H1 (cell line): ENCODE measurements around the gene NCLN. TPM values are rescaled to one million over a fixed set of nuclear protein-coding genes. Genes with fewer than 3 reads are reported as not detected.

Source experiments
- CTCF ChIA-PET: fragments of 300-600 bp; sonication (Branson Sonifier 250); formaldehyde crosslinking; loops from one replicate; lab custom pipeline; 2021; ENCODE audit not compliant: partially characterized antibody; lab: Charles Lee
- POLR2A ChIA-PET: fragments of 300-600 bp; sonication (Branson Sonifier 250); formaldehyde crosslinking; loops from one replicate; lab custom pipeline; 2021; ENCODE audit warnings: inconsistent platforms; ENCODE audit not compliant: partially characterized antibody; lab: Charles Lee
- DNase-seq, 2 experiments: peaks; one replicate each; pipeline versions ENCODE4 v3.0.0 to v3.0.0-alpha.2; 2010 to 2022; ENCODE audit warnings: low spot score in 2 of 2, low read depth in 1 of 2, mixed read lengths in 1 of 2
- FAIRE-seq: peaks from 2 replicates; lab custom pipeline; 2011; peaks lifted over from hg19 to GRCh38; lab: Jason Lieb, UNC
- H2AFZ ChIP-seq: 2 replicates; pipeline ENCODE4 v1.8.1; 2012; ENCODE audit warnings: low read length, inconsistent platforms
- H2AK5ac ChIP-seq: 2 replicates; pipeline ENCODE4 v1.6.1; 2013; ENCODE audit warnings: low read depth, low read length
- H2BK120ac ChIP-seq: replicated peaks from 2 replicates; pipeline ENCODE3; 2013; ENCODE audit warnings: low read depth, low read length, inconsistent platforms
- H2BK12ac ChIP-seq: 2 replicates; pipeline ENCODE4 v1.6.1; 2013; ENCODE audit warnings: low read depth, low read length
- H2BK15ac ChIP-seq: 2 replicates; pipeline ENCODE4 v1.6.1; 2013; ENCODE audit warnings: low read length
- H2BK20ac ChIP-seq: 2 replicates; pipeline ENCODE4 v1.6.1; 2013; ENCODE audit warnings: low read length
- H2BK5ac ChIP-seq: 2 replicates; pipeline ENCODE4 v1.6.1; 2013; ENCODE audit warnings: low read depth, low read length
- H3K14ac ChIP-seq: 2 replicates; pipeline ENCODE4 v1.6.1; 2013; ENCODE audit warnings: inconsistent platforms; ENCODE audit not compliant: insufficient read length
- H3K18ac ChIP-seq: 2 replicates; pipeline ENCODE4 v1.6.1; 2013; ENCODE audit warnings: low read length; ENCODE audit errors: extremely low read depth
- H3K23ac ChIP-seq: 2 replicates; pipeline ENCODE4 v1.6.1; 2013; ENCODE audit warnings: inconsistent platforms; ENCODE audit not compliant: insufficient read length
- H3K23me2 ChIP-seq: 2 replicates; pipeline ENCODE4 v1.6.1; 2013; ENCODE audit warnings: low read depth, low read length
- H3K27ac ChIP-seq: 2 replicates; pipeline ENCODE4 v1.6.1; 2011; ENCODE audit warnings: low read depth, low read length, inconsistent platforms
- H3K27me3 ChIP-seq, 4 experiments: replicated peaks in 1 of 4; 1 replicate in 1 of 4; 2 replicates in 3 of 4; pipeline versions ENCODE4 v1.6.1 to v1.8.1; 2011 to 2013; ENCODE audit warnings: low read length in 3 of 4, mild to moderate bottlenecking in 3 of 4, inconsistent platforms in 2 of 4, mixed read lengths in 2 of 4, moderate library complexity in 1 of 4; ENCODE audit not compliant: control insufficient read depth in 3 of 4, insufficient read depth in 3 of 4; ENCODE audit errors: extremely low read depth in 1 of 4
- H3K36me3 ChIP-seq, 4 experiments: 2 replicates each; pipeline versions ENCODE4 v1.6.1 to v1.8.1; 2011 to 2013; ENCODE audit warnings: mild to moderate bottlenecking in 4 of 4, low read length in 3 of 4, moderate library complexity in 2 of 4, control low read depth in 1 of 4, inconsistent platforms in 1 of 4; ENCODE audit not compliant: insufficient read depth in 4 of 4, control insufficient read depth in 2 of 4
- H3K4ac ChIP-seq: replicated peaks from 2 replicates; pipeline ENCODE3; 2013; ENCODE audit warnings: low read length, low read depth, mixed read lengths, inconsistent platforms; ENCODE audit not compliant: insufficient read length
- H3K4me1 ChIP-seq, 4 experiments: replicated peaks in 1 of 4; 1 replicate in 1 of 4; 2 replicates in 3 of 4; pipeline versions ENCODE4 v1.6.1 to v1.8.1; 2011 to 2013; ENCODE audit warnings: low read length in 3 of 4, inconsistent platforms in 2 of 4, mixed read lengths in 1 of 4; ENCODE audit not compliant: insufficient read depth in 4 of 4, control insufficient read depth in 3 of 4
- H3K4me2 ChIP-seq, 2 experiments: 2 replicates each; pipeline versions ENCODE4 v1.6.1 to v1.8.1; 2011 to 2013; ENCODE audit warnings: low read depth in 2 of 2, low read length in 2 of 2, control low read depth in 1 of 2, inconsistent platforms in 1 of 2, mild to moderate bottlenecking in 1 of 2; ENCODE audit not compliant: insufficient read depth in 1 of 2
- H3K4me3 ChIP-seq, 4 experiments: fragments of 200-600, 300-600 bp in 1 of 4; sonication (generic), shearing (Covaris generic), sonication (Bioruptor Twin) in 1 of 4; 2 replicates each; pipeline versions ENCODE4 v1.5.1 to v1.8.1; 2011 to 2016; ENCODE audit warnings: low read length in 4 of 4, low read depth in 3 of 4, control low read depth in 2 of 4, inconsistent platforms in 2 of 4, mild to moderate bottlenecking in 2 of 4, mixed read lengths in 1 of 4, moderate library complexity in 1 of 4; ENCODE audit not compliant: insufficient read depth in 2 of 4; ENCODE audit errors: extremely low read depth in 1 of 4
- H3K56ac ChIP-seq: replicated peaks from 2 replicates; pipeline ENCODE3; 2013; ENCODE audit warnings: low read depth, mild to moderate bottlenecking, mixed read lengths, low read length, inconsistent platforms; ENCODE audit not compliant: insufficient read length
- H3K79me1 ChIP-seq: 2 replicates; pipeline ENCODE4 v1.6.1; 2013; ENCODE audit warnings: low read depth, low read length, control low read depth
- H3K79me2 ChIP-seq, 2 experiments: 2 replicates each; pipeline versions ENCODE4 v1.6.1 to v1.8.1; 2012 to 2013; ENCODE audit warnings: low read length in 2 of 2, mild to moderate bottlenecking in 2 of 2, inconsistent platforms in 1 of 2; ENCODE audit not compliant: insufficient read depth in 2 of 2, control insufficient read depth in 1 of 2
- H3K9ac ChIP-seq, 4 experiments: replicated peaks in 1 of 4; 1 replicate in 1 of 4; 2 replicates in 3 of 4; pipeline versions ENCODE4 v1.6.1 to v1.8.1; 2011 to 2013; ENCODE audit warnings: low read depth in 3 of 4, low read length in 3 of 4, control low read depth in 2 of 4, mild to moderate bottlenecking in 2 of 4, moderate library complexity in 2 of 4, inconsistent platforms in 1 of 4; ENCODE audit errors: extremely low read depth in 1 of 4
- H3K9me3 ChIP-seq, 2 experiments: 2 replicates each; pipeline versions ENCODE4 v1.6.1 to v1.8.1; 2012 to 2013; ENCODE audit warnings: mild to moderate bottlenecking in 2 of 2, moderate library complexity in 2 of 2, control low read depth in 1 of 2, inconsistent platforms in 1 of 2, low read depth in 1 of 2, low read length in 1 of 2, mixed read lengths in 1 of 2; ENCODE audit not compliant: insufficient read depth in 2 of 2
- H4K20me1 ChIP-seq, 2 experiments: replicated peaks in 1 of 2; 2 replicates each; pipeline versions ENCODE3 to v1.8.1; 2011 to 2013; ENCODE audit warnings: inconsistent platforms in 2 of 2, low read length in 2 of 2, mild to moderate bottlenecking in 1 of 2; ENCODE audit not compliant: insufficient read depth in 2 of 2, control insufficient read depth in 1 of 2
- H4K5ac ChIP-seq: 2 replicates; pipeline ENCODE4 v1.6.1; 2013; ENCODE audit warnings: low read length, low read depth, mixed read lengths, inconsistent platforms; ENCODE audit not compliant: insufficient read length
- H4K8ac ChIP-seq: 2 replicates; pipeline ENCODE4 v1.8.0; 2013; ENCODE audit warnings: mild to moderate bottlenecking, moderate library complexity, low read length, inconsistent platforms; ENCODE audit not compliant: insufficient read depth; ENCODE audit errors: extremely low read depth
- H4K91ac ChIP-seq: replicated peaks from 2 replicates; pipeline ENCODE3; 2013; ENCODE audit warnings: low read length, mixed read lengths, inconsistent platforms; ENCODE audit not compliant: insufficient read length
- GTF2F1 ChIP-seq: IDR thresholded peaks from 2 replicates; pipeline ENCODE4 v1.6.1; 2012; ENCODE audit warnings: low read depth, low read length, improper control_type of control experiment, borderline replicate concordance
- JUN ChIP-seq: IDR thresholded peaks from 2 replicates; pipeline ENCODE4 v1.6.1; 2011; ENCODE audit warnings: low read depth, mild to moderate bottlenecking, improper control_type of control experiment, low read length
- WGBS, 2 experiments: shearing (Covaris generic) in 1 of 2; methylation state at CpG; one replicate each; pipeline versions ENCODE4 v1.1.6 to v1.1.7; 2013 to 2015; ENCODE audit warnings: low lambda C conversion rate in 2 of 2, mixed read lengths in 2 of 2, inconsistent platforms in 1 of 2, low coverage in 1 of 2, missing lambda C conversion rate in 1 of 2; ENCODE audit not compliant: insufficient replicate concordance in 2 of 2, insufficient coverage in 1 of 2, insufficient read length in 1 of 2; ENCODE audit errors: extremely low coverage in 1 of 2, missing lambda C conversion rate in 1 of 2; 5-methylcytosine and 5-hydroxymethylcytosine counted together
- polyA plus RNA-seq, 7 experiments: library from polyadenylated mRNA; depleted of rRNA in 3 of 7; stranded (reverse) in 5 of 7; unstranded in 2 of 7; fragments of >200 nt in 5 of 7; fragments of 200-250 nt in 2 of 7; gene quantifications; 1 replicate in 5 of 7; 2 replicates in 1 of 7; 4 replicates in 1 of 7; pipeline versions ENCODE4 v1.2.1 to v1.2.3, GENCODE V29; 2011 to 2013; ENCODE audit warnings: missing spikeins in 2 of 7, mixed read lengths in 2 of 7
- total RNA-seq: library from RNA; stranded (reverse); fragmentation: NEBNext Ultra II Directional; extraction: Animal tissue kit (Norgen Biotek cat#: 25700); gene quantifications from 2 replicates; pipeline ENCODE4 v1.2.1, GENCODE V29; 2021

NCLN gene
- total and polyA plus RNA-seq, 2 of the 8 experiments (the other 6 are each of a cell fraction or from before 2014, with no cell fraction given) = 89.2 to 103 TPM

GRCh38 chr19:3151563-3152418 is 33.9 kb upstream of the NCLN start:
- 86% methylated on average over 14 of the region's 14 CpGs; no CpG with 5 or more reads in 1 of the 2 experiments for WGBS, 2 experiments
- FAIRE-seq = no peak
- POLR2A ChIA-PET = interaction anchor here (0.9 to 1.1 kb wide), 2 partner anchors 8 to 196 kb away, joined by 3 read pairs; no protein-coding TSS in a partner anchor

More at GRCh38 chr19:3151563-3152418, 33.9 kb upstream of the NCLN start:
- DNase-seq = no peak
- CTCF ChIA-PET = interaction anchor here (0.5 to 2.6 kb wide), 10 partner anchors 8 to 491 kb away, joined by 3 to 23 read pairs (median 3); no protein-coding TSS in a partner anchor
- Histone ChIP-seq H4K8ac (peak overlapping the region; percentile 39; the same call in 1 of the 2 replicates), H3K9me3 (no peaks in the 10 kb centered on the region), H2BK20ac (no peak overlapping the region), H4K91ac (no peak overlapping the region), H3K14ac (no peak overlapping the region), H3K4me2 (no peak overlapping the region), H2BK120ac (no peak overlapping the region), H3K27me3 (no peaks in the 10 kb centered on the region; a peak in 1 of 7 replicates), H4K5ac (no peak overlapping the region), H3K4ac (no peak overlapping the region), H3K56ac (no peak overlapping the region), H2AFZ (no peak overlapping the region), H4K20me1 (peaks cover 0 to 14% of the 10 kb centered on the region in 2 experiments), H3K79me1 (no peaks in the 10 kb centered on the region; the same call in 1 of the 2 replicates), H3K23me2 (peaks cover 15% of the 10 kb centered on the region; the same call in 1 of the 2 replicates), H3K23ac (no peak overlapping the region), H2BK5ac (no peak overlapping the region), H3K27ac (no peak overlapping the region), H2BK15ac (no peak overlapping the region), H3K36me3 (no peaks in the 10 kb centered on the region; a peak in 1 of 8 replicates), H2AK5ac (0 out of 2 replicates have a peak overlapping the region, but pooled peaks have one; percentile 24), H3K79me2 (no peaks in the 10 kb centered on the region), H3K4me3 (no peak overlapping the region), H3K9ac (no peak overlapping the region), H3K4me1 (peaks cover 0 to 9% (median 2%) of the 10 kb centered on the region in 4 experiments; a peak in 1 of 7 replicates), H3K18ac (no peak overlapping the region), H2BK12ac (peak overlapping the region; percentile 19; the same call in 1 of the 2 replicates)
- no peak for TF ChIP-seq GTF2F1
- no peak for TF ChIP-seq JUN
